GM19463 (cell line): Measurements from ENCODE around the gene UGT1A9.
"Not testable (repeated sequence)": the region's sequence is repeated elsewhere in the genome, so short reads cannot be mapped to it uniquely, and the experiment has no call there.

Experiments
- ATAC-seq: cut with Tn5 transposase; IDR thresholded peaks from one replicate; pipeline ENCODE4 v1.9.1; 2021; ENCODE audit warnings: mild to moderate bottlenecking, moderate library complexity; ENCODE audit not compliant: unreplicated experiment

UGT1A9 gene

DNA sequence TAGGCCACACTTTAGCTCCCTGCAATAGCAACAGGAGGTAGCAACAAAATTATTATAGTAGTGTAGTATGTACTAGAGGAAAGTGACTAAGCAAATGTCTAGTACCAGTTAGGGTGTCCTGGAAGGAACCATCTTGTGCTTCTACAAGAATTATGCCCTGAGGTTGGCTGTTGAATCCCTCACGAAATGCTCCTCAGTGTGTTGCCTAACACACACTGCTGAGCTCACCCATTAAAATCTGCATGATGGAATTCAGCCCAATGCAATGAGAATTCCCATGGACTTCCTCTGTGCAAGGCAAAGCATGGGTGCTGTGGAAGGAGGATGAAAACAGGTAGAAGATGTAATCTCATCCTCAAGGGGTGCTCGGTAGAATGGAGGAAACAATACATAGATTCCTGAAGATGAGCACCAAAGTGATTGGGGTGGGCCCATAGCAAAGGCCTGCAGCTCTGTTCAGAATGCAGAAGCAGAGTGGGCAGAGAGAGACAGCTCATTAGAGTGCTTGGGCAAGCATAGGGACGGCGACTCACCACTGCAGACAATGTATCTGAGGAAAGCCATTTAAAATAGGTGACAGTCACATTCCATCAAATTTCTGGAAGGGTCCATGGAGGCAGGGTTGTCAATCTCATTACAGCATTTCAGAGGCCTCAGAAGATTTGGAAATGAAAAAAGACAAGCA lies 8.8 kb downstream of the UGT1A9 start:
- ATAC-seq: no peak

DNA sequence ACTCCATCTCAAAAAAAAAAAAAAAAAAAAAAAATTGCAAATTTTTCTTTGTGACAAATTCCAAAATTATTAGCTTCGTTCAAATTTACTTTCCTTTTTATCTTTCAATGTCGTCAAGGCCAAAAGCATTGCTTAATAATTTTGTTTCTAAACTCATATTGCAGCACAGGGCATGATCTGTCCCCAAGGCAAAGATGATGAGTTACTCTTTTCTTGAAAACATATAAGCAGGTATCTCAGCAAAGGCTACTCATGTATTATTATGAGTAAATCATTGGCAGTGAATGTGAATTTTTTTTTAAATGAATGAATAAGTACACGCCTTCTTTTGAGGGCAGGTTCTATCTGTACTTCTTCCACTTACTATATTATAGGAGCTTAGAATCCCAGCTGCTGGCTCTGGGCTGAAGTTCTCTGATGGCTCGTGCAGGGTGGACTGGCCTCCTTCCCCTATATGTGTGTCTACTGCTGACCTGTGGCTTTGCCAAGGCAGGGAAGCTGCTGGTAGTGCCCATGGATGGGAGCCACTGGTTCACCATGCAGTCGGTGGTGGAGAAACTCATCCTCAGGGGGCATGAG lies 9.9 kb downstream of the UGT1A9 start, which contains the start of gene UGT1A7:
UGT1A7 (plus strand) TSS at position 381 of the 579 bp plus-strand sequence; CDS start at position 418, 37 bp downstream.
- no peak for ATAC-seq

DNA sequence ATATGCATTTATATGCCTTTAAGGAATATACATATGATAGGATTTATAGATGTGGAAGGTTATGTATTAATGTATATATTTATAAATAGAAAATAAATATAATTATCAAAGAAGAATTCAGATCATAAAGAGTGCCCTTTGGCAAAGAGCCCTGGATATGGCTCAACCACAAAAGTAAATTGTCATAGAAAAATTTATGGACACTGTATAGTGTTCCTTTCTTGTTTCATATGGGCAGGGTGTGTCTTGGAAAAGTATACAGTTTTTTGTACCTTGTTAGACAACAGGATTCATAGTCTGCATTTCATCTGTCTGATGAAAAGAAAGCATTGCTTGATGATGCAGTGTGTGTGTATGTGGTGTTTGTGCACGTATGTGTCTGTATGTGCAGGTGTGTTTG lies 12.9 kb downstream of the UGT1A9 start:
- no peak for ATAC-seq

DNA sequence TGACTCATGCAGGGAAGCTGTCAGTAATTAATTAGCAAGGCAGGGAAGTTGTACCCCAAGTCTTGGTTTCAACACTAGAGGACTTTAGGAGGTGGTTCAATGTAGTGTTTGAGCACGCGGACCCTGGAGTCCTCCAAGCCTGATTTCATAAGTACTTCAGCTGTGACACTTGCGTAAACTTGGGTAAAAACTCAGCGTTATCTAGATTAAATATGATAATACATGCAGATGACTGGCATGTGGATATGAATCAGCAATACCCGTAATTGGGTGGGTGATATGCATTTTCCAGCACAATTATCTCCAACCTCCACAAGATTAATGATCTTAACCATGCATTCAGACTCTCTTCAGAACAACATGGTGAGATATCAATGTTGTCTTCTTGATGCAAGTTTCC lies 15.2 kb downstream of the UGT1A9 start:
- ATAC-seq: no peak

DNA sequence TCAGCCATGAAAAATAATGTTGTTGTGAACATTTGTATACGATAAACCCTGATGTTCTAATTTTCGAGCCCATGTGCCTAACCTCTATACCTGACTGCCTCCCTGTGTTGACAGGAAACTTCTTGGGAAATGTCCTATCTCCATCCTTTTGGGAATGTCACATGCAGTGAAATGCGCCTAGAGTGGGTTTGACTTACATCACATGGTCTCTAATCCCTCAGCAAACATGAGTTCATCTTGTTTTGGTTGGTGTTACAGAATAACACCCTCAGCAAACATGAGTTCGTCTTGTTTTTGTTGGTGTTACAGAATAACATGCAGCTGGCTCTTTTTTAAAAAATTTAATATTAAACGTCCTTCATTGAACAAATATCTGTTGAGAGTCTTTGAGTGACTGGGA lies 16.6 kb downstream of the UGT1A9 start:
- no peak for ATAC-seq

DNA sequence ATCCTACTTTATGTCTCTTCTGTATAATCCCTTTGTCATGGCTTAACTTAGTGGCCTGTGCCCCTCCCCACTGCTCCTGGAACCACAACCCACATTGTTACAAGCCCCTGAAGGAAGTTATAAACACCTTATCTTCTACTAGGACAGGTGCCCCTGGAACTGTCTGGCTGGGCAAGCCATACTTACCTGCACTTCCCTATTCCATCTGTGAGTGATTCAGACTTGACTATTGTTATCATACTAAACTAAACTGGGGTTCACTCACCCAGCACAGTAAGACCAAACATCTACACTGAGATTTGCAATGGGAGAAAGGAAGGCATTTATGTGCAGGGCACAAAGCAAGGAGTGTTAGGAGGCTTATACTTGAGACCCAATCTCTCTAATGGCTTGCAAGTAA lies 17.3 kb downstream of the UGT1A9 start:
- ATAC-seq: no peak

DNA sequence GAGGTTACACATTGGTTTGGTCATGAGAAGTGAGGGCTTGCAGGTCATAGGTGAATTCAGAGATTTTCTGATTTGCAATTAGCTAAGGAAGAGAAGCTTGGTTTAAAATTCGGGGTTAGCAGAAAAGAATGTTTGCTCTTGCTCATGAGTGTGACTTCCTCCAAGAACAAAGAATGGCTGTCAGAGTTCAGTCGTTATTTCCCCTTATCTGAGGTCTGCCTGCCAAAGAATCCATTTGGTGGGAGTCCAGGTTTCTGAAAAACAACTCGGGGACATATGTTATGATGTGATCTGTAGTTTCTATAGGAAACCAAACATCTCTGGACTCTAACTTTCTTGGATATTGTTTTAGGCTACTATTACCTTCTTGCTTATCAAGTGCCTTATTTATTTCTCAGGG lies 17.8 kb downstream of the UGT1A9 start:
- no peak for ATAC-seq

DNA sequence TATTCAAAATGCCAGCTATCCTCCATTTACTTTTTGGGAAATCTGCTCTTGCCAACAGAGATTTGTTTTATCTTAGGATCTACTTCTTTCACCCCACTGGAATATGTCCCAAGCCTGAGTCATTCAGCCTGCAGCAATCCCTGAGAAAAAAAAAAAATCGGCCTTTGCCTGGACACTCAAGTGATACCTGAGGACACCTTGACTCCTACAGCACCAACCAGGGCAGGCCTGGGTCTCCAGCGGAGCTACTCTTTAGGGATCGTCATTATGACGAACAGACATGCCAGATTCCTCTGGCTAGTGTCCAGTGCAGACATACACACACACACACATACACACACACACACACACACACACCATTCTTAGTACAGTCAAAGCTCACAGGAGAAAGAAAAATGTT lies 18.7 kb downstream of the UGT1A9 start:
- ATAC-seq: no peak

DNA sequence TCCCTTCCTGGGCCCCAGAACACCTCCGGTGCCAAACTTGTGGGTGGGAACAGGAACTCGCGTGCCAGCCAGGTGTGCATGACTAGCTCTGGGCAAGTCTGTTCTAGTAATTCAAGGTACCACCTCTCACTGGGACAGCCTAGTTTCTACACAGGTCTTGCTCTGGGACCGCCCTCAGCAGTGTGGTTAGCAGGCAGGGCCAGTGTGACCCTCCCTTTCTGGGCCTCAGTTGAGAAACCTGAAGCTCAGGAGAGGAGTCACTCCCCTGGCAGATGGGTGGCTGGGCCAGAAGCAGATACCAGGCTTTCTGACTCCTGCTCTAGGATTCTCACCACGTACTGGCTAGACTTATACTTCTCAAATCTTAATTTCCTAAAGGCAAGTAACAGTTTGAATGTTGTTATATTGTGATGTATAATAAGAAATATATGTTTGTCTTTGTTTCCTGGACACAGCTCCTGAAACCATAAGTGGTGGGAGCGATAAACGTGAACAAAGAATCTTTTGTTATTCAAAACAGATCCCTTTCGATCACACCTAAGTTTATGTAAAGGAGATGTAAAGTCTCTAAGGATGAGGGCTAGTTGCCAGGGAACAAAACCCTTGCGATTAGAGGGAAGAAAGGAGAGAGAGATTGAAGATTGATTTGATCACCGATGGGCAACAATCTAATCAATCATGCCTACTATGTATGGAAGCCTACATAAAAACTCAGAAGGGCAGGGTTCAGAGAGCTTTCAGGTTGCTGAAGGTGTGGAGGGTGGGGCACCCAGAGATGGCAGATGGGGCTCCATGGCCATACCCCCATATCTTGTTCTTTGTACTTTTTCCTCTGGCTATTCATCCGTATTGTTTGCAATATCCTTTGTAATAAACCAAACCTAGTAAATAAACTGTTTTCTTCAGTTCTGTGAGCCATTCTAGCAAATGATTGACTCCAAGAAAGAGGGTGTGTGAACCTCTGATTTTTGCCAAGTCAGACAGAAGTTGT lies 20.0 kb downstream of the UGT1A9 start:
- no peak for ATAC-seq

DNA sequence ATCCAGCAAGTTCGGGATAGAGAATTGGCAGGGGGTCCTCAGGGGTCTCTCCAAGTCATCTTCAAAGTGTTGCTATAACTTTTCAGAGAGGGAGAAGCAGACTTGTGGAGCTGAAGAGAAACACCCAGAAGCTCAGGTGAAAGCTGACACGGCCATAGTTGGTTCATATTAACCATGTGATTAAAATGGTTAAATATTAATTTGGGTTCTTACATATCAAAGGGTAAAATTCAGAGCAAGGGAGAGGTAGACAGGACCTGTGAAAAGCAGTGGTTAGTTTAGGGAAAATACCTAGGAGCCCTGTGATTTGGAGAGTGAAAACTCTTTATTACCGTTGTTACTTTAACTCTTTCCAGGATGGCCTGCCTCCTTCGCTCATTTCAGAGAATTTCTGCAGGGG lies 20.9 kb downstream of the UGT1A9 start, which contains the start of gene UGT1A6:
UGT1A6 (plus strand) TSS at position 243 of the 400 bp plus-strand sequence; CDS start at position 358, 115 bp downstream.
- no peak for ATAC-seq

DNA sequence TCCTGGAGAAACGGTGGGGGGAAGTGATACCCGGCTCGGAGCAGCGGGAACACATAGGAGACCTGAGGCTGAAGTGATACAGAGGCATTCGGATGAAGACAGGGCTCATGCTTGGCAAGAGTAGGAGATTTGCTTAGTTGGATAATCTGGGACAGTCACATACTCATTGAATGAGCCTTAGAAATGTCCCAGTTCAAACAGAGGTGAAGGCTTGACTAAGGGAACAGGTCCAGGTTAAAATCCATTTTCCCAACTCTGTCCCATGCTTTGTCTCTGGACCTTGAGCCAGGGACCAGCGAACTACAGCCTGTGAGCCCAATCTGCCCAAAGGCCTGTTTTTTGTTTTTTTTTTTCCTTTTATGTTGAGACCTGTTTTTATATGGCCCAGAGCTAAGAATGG lies 22.3 kb downstream of the UGT1A9 start:
- no peak for ATAC-seq

DNA sequence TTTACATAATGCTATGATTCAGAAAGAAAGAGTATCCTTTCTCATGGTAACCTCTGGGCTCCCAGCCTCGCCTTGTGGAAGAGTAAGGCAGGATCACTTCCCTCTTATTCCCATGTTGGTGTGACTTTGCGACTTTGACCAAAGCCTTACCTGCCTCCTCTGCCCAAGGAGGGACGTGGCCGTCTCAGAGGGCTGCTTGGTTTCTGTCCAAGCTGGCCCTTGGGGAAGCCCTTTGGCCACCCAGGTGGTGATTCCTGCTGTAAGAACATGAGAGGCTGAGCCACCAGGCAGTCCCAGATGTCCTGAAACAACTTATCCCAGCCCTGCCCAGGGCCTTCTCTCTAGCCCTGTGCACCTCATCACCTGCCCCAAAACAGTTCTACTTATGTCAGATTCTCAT lies 27.0 kb downstream of the UGT1A9 start:
- no peak for ATAC-seq

DNA sequence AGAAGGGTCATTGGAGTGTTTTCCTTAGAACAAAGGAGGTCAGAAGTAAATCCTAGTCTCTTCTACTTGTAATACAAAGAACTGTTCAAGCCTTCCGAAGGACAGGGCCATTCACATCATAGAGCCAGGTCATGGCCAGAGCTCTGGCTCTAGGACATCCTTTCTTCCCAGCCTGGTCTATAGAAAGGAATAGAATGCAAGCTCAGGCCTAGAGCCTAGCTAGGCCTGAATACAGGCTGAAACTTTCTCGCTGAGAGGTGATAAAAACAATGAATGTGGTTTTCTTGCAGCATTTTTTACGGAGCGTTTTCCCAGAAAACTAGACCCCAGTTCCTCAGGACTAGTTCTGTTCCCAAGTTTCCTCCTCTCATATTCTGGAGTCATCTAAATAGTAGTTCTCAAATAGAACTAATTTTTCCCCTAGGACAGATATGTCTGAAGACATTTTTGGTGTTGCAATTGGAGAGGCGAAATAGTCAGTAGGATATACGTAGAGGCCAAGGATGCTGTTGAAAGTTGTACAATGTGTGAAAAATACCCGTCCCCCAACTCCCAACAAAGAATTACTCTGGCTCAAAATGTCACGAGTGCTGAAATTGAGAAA lies 27.8 kb downstream of the UGT1A9 start:
- no peak for ATAC-seq

DNA sequence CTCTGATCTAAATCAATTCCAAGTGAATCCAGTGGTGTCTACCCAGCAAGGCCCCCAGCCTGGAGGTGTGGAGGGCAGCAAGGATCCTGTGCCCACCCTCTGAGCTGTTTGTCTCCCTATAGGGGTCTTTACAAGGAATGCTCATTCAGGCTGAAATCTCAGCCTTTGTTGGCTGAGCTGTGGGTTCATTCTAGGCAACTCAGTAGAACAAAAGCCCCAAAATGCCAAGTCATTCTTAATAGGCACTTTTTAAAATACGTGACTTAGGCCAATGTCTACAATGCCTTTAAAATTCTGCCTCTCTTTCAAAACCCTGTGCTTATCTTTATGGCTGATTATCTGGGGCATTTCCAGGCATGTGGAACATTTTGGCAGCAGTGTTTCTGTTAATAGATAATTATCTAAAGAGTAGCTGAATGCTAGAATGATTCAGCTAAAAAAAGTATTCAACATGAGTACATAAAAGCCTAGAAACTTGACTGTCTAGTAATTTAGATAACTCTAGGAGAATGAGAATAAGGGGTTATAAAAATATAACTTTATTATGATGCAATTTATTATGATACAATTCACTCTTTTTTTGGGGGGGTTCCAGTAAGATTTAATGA lies 28.4 kb downstream of the UGT1A9 start:
- no peak for ATAC-seq

DNA sequence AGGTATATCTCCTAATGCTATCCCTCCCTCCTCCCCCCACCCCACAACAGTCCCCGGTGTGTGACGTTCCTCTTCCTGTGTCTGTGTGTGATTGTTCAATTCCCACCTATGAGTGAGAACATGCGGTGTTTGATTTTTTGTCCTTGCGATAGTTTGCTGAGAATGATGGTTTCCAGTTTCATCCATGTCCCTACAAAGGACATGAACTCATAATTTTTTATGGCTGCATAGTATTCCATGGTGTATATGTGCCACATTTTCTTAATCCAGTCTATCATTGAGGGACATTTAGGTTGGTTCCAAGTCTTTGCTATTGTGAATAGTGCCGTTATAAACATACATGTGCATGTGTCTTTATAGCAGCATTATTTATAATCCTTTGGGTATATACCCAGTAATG lies 29.1 kb downstream of the UGT1A9 start:
- ATAC-seq: not testable (repeated sequence)

DNA sequence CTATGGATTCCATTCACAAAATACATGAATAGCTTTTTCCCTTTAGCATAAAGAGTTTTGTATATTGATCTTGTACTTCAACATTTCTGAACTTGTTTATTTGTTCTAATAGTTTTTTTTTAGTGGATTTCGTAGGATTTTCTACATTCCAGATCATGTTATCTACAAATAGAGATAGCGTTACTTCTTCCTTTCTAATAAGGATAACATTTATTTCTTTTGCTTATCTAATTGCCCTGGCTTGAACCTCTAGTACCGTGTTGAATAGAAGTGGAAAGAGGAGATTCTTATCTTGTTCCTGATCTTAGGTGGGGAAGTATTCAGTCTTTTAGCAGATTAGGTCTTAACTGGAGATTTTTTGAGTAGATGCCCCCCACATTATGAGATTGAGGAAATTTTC lies 30.5 kb downstream of the UGT1A9 start:
- ATAC-seq: no peak

DNA sequence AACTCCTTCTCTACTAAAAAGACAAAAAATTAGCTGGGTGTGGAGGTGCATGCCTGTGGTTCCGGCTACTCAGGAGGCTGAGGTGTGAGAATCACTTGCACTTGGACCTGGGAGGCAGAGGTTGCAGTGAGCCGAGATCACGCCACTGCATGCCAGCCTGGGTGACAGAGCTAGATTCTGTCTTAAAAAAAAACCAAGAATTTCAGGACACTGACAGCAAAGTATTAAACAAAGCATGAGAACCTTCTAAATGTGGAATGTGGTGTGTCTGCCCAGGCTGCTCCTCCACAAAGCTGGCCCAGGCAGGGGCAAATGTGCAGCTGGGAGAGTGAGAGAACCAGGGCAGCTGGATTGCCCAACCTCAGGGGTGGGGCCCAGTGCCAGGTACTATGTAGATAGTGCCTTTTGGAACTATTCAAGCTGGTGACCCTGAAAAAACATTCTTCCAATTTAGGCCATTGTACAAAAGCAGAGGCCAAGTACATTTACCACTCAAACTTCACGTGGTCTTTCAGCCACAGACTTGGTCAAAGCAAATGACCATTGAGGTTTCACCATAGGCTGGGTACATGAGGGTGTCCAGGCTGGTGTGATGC lies 34.3 kb downstream of the UGT1A9 start:
- ATAC-seq: no peak

DNA sequence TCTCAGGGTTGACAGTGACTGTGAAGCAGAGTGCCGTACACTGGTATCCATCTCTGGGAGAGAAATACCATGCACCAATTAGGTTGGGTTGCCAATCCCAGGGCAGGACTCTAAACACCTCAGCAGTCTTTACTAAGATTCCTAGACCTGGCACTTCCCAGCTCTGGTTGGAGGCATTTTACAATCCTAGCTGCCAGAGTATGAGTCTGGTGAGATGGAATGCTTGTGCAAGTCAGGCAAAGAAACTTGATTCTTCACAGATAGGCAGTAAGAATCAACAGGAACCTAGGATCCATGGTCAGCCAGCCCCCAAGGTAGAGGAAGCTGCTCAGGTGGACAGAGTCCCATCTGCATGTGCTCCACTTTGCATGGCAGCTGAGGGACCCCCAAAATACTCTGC lies 35.0 kb downstream of the UGT1A9 start:
- ATAC-seq: no peak

DNA sequence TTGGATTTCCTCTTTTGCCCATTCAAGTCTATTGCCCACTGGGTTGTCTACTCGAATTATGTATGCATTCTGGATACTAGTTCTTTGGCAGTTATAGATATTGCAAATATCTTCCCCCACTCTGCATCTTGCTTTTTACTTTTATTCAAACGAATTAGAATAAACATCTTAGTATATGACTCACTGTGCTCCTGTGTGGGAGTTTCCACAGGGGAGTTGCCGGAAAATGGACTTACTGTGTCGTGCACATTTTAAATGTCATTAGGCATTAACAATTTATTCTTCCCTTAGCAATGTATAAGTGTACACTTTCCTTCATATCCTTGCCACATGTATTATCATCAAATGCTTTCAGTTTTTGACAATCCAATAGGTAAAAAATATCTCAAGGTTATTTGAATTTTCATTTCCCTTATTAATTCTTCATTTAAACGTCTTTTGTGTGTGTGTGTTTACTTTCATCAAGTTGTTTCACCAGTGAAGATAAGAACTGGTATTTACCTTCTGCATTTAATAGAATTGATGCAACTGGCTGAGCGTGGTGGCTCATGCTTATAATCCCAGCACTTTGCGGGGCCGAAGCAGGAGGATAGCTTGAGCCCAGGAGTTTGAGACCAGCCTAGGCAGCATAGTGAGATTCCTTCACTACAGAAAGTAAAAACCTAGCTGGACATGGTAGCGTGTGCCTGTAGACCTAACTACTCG lies 36.4 kb downstream of the UGT1A9 start:
- no peak for ATAC-seq

DNA sequence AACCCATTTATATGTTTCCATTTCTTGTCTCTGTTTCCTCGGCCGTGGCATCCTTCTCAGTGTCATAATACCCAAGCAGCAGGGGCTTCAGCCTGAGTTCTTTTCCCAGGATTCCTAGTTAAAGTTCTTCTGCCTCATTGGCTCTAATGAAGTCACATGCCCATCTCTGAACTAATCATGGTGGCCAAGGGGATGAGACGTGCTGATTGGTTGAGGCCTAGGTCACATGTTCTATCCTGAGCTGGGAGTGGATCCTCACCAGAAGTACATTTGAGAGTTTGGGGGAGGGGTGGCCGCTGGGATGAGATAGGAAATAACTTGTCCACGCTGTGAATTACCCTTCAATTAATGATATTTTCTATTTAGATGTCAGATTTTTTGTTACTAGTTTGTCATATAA lies 37.2 kb downstream of the UGT1A9 start:
- no peak for ATAC-seq
